ENCODE measurements around the gene PRKCB. TPM values are rescaled to one million over a fixed set of nuclear protein-coding genes. Genes with fewer than 3 reads are reported as not detected.

PRKCB gene
- total and polyA plus RNA-seq, 4 donors = 1.6 to 9.4 (median 4.0) TPM

GRCh38 chr16:23861874-23862273 is 26.1 kb downstream of the PRKCB start:
- TF ChIP-seq NR2F2 (IDR thresholded peaks at IDR 0.05) (no peak), RXRA (IDR thresholded peaks at IDR 0.05) (no peak), TAF1 (conservative IDR thresholded peaks at IDR 0.05) (no peak), ATF3 (IDR thresholded peaks at IDR 0.05) (no peak), FOXA2 (IDR thresholded peaks at IDR 0.05) (no peak), EGR1 (IDR thresholded peaks at IDR 0.05; ENCODE audit: low read depth in 2 of 2) (no peak), SP1 (IDR thresholded peaks at IDR 0.05) (no peak), MAX (IDR thresholded peaks at IDR 0.05) (no peak), YY1 (IDR thresholded peaks at IDR 0.05) (no peak), HNF4A (conservative IDR thresholded peaks at IDR 0.05) (no peak), CTCF (IDR thresholded peaks at IDR 0.05; ENCODE audit: low read depth, low read length, missing input control) (no peak), HNF4G (IDR thresholded peaks at IDR 0.05) (no peak)
- peaks cover 0 to 3% (median 2%) of the 10 kb centered on the region in 4 donors for H3K4me1 ChIP-seq (ENCODE audit: control insufficient read depth in 4 of 4, insufficient read depth in 4 of 4, low read length in 3 of 4)
- DNase-seq (ENCODE audit: low spot score) = no peak
- no peaks in the 10 kb centered on the region for H3K27me3 ChIP-seq (ENCODE audit: control insufficient read depth in 4 of 4, insufficient read depth in 4 of 4, low read length in 3 of 4)
- no peak overlapping the region for H3K4me3 ChIP-seq (ENCODE audit: low read depth in 1 of 3, low read length in 3 of 3)
- H3K36me3 ChIP-seq (ENCODE audit: control insufficient read depth in 4 of 4, insufficient read depth in 3 of 4, low read depth in 1 of 4, low read length in 3 of 4) = no peaks in the 10 kb centered on the region
- WGBS = 61% methylated on average over 3 of the region's 3 CpGs
- no peak overlapping the region for H3K27ac ChIP-seq (ENCODE audit: low read depth in 1 of 2, low read length in 2 of 2)
- no peak overlapping the region for H3K9ac ChIP-seq (ENCODE audit: low read depth in 1 of 2, low read length in 2 of 2)
- no peaks in the 10 kb centered on the region for H3K9me3 ChIP-seq (ENCODE audit: control insufficient read depth in 4 of 4, low read length in 3 of 4)

- no peak overlapping the region for H3K27ac ChIP-seq (ENCODE audit: low read depth in 1 of 2, low read length in 2 of 2)
- no peak overlapping the region for H3K4me3 ChIP-seq (ENCODE audit: low read depth in 1 of 3, low read length in 3 of 3)
- H3K36me3 ChIP-seq (ENCODE audit: control insufficient read depth in 4 of 4, insufficient read depth in 3 of 4, low read depth in 1 of 4, low read length in 3 of 4) = no peaks in the 10 kb centered on the region
- 72% methylated on average over 6 of the region's 6 CpGs for WGBS
- no peaks in the 10 kb centered on the region for H3K27me3 ChIP-seq (ENCODE audit: control insufficient read depth in 4 of 4, insufficient read depth in 4 of 4, low read length in 3 of 4)
- DNase-seq (ENCODE audit: low spot score) = no peak
- no peak overlapping the region for H3K9ac ChIP-seq (ENCODE audit: low read depth in 1 of 2, low read length in 2 of 2)
- peaks cover 0 to 3% (median 2%) of the 10 kb centered on the region in 4 donors for H3K4me1 ChIP-seq (ENCODE audit: control insufficient read depth in 4 of 4, insufficient read depth in 4 of 4, low read length in 3 of 4)
- no peaks in the 10 kb centered on the region for H3K9me3 ChIP-seq (ENCODE audit: control insufficient read depth in 4 of 4, low read length in 3 of 4)
- TF ChIP-seq YY1 (IDR thresholded peaks at IDR 0.05) = no peak
- TF ChIP-seq TAF1 (conservative IDR thresholded peaks at IDR 0.05) = no peak
- no peak for TF ChIP-seq FOXA1 (IDR thresholded peaks at IDR 0.05)
- TF ChIP-seq ZBTB33 (IDR thresholded peaks at IDR 0.05) = no peak
- no peak for TF ChIP-seq RXRA (IDR thresholded peaks at IDR 0.05)
- TF ChIP-seq RAD21 (IDR thresholded peaks at IDR 0.05) = no peak
- no peak for TF ChIP-seq CTCF (IDR thresholded peaks at IDR 0.05; ENCODE audit: low read depth, low read length, missing input control)
- no peak for TF ChIP-seq REST (IDR thresholded peaks at IDR 0.05)
- no peak for TF ChIP-seq JUND (IDR thresholded peaks at IDR 0.05)
- no peak for TF ChIP-seq NR2F2 (IDR thresholded peaks at IDR 0.05)
- no peak for TF ChIP-seq FOXA2 (IDR thresholded peaks at IDR 0.05)
- TF ChIP-seq ATF3 (IDR thresholded peaks at IDR 0.05) = no peak
- TF ChIP-seq HNF4G (IDR thresholded peaks at IDR 0.05) = no peak
- TF ChIP-seq SP1 (IDR thresholded peaks at IDR 0.05) = no peak
These were observed 26.8 kb downstream of the PRKCB start for GRCh38 chr16:23862556-23862955.
